Panc1 (cell line): ENCODE data around the gene FANCC.
"Not testable (repeated sequence)": the region's sequence is repeated elsewhere in the genome, so short reads cannot be mapped to it uniquely, and the experiment has no call there.

Experiments used
- CTCF ChIP-seq: fragments of 450-650 bp; IDR thresholded peaks from 2 replicates; pipeline ENCODE4 v1.5.1; 2017; ENCODE audit warnings: mild to moderate bottlenecking
- TCF7L2 ChIP-seq: IDR thresholded peaks from 2 replicates; pipeline ENCODE4 v1.6.1; 2011; ENCODE audit warnings: mild to moderate bottlenecking, low read depth, low read length, inconsistent platforms

GRCh38 chr9:95220352-95220751 lies 97.2 kb downstream of the FANCC start:
- not testable (repeated sequence) for TF ChIP-seq TCF7L2, CTCF
